Measurements from ENCODE around the gene MSI2.

MSI2 gene

GRCh38 chr17:57416369-57416768 is 160.0 kb downstream of the MSI2 start:
- DNase-seq (ENCODE audit: low spot score) = no peak

DNA sequence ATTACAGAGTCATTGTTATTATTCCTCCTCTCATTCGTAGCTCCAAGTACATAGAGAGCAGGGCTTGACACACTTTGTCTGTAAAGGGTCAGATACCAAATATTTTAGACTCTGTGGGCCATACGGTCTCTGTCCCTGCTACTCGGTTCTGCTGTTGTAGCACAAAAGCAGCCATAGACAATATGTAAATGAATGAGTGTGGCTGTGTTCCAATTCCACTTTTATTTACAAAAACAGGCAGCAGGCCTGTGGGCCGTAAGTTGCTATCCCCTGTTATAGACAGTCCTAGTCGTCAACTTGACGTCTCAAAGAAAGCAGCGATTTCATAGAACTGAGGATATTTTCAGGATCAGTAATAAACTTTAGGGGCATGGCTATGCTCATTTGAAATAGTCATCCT is 161.6 kb downstream of the MSI2 start:
- DNase-seq (ENCODE audit: low spot score) = no peak

GRCh38 chr17:57418463-57419246 is 162.3 kb downstream of the MSI2 start:
- no peak for DNase-seq (ENCODE audit: low spot score)

DNA sequence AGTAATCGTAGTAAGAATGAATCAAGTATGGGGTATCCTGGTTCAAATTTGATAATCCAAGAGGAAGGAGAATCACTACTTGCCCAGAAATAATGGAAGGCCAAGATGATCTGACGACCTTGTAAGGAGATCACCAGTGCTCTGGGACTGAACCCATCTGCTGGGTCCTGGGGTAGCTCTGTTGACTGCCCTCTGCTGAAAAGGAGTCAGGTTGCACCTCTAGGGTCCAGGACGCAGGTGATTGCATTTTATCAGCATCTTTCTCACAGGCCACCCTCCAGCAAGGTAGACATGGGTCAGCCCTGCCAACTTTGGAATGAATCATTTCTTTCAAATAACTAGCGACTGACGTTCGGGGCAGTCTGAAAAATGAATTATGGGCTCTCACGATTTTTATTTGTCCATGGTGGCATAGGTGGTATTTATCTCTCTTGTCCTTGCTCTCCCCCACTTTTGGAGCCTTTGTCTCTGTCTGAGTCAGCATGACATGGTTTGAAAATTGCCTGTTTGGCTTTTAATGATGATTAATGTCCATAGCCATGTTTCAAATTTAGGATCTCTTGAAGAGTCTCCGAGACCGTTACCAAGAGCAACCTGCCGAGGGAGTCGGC is 163.7 kb downstream of the MSI2 start:
- DNase-seq (ENCODE audit: low spot score) = no peak

- DNase-seq (ENCODE audit: low spot score) = no peak
These were observed 164.7 kb downstream of the MSI2 start for GRCh38 chr17:57420734-57421717.

GRCh38 chr17:57422574-57423164 is 166.3 kb downstream of the MSI2 start:
- DNase-seq (ENCODE audit: low spot score) = no peak

DNA sequence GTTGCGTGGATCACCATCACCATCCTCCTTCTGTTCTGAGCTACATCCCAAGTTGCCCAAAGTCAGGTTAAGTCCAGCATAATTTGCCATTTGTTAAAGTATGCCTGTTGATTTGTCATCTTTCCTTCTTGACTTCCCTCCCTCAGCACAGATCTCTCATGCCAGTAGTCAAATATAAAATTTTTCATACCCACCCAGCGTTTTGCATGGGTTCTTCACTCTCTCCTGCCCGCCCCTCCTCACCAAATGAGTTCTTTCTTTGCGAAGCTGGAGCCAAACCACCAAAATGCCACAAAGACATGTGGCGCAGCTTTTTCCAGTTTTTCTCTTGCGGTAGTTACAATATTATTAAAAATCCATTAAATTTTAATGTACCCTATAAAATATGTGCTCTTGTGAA is 167.2 kb downstream of the MSI2 start:
- no peak for DNase-seq (ENCODE audit: low spot score)

DNA sequence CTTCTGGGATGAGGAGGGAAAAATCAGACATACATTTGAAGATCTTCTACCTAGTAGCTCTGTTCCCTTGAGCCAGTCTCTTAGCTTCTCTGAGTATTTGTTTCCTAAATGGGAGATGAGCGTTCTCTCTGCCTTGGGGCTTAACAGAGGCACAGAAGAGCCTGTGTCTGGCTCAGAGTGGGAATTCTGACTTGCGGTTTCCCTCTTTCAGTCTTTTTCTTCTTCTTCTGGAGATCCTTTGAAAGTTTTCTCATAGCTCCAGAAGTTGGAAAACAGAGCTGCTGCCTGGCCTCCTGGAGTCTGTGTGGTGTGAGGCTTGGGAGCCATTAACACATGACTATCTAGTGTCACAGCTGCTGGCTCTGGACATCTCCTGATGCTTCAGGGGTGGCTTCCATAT is 167.9 kb downstream of the MSI2 start:
- no peak for DNase-seq (ENCODE audit: low spot score)

DNA sequence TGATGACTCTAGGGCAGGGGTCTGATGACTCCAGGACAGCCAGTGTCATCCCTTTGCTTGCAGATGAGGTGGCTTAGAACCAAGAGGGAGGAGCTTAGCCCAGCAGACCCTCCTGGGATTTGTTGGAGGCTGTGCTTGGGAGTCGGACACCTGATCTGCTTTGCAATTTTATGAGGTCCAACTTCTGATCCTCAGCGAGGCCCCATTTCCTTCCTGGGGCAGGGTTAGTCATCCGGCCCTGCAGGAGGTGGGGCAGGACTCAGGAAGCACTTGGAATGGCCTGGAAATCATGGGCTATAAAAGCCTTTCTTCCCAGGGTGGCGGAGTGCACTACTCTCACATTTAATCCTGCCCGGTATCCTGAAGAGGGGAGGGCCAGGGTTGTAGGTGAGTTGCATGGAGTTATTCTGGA is 168.5 kb downstream of the MSI2 start:
- DNase-seq (ENCODE audit: low spot score) = peak; percentile 87

DNA sequence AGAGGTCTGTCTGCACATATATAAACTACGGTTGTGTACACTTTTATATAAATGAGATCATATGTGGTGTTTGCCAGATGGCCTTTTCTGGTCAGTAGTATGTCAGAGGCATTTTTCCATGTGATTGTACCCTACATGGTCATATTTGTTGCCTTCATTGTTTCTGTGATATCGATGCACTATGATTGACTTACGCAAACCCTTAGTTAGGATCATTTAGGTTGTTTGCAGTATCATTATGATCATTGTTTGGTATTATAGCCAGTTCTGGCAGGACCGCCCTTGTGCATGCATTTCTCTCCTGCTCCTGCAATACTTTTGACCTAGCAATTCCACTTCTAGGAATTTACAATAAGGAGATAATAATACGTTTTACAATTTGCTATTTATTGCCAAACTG is 169.1 kb downstream of the MSI2 start:
- no peak for DNase-seq (ENCODE audit: low spot score)

DNA sequence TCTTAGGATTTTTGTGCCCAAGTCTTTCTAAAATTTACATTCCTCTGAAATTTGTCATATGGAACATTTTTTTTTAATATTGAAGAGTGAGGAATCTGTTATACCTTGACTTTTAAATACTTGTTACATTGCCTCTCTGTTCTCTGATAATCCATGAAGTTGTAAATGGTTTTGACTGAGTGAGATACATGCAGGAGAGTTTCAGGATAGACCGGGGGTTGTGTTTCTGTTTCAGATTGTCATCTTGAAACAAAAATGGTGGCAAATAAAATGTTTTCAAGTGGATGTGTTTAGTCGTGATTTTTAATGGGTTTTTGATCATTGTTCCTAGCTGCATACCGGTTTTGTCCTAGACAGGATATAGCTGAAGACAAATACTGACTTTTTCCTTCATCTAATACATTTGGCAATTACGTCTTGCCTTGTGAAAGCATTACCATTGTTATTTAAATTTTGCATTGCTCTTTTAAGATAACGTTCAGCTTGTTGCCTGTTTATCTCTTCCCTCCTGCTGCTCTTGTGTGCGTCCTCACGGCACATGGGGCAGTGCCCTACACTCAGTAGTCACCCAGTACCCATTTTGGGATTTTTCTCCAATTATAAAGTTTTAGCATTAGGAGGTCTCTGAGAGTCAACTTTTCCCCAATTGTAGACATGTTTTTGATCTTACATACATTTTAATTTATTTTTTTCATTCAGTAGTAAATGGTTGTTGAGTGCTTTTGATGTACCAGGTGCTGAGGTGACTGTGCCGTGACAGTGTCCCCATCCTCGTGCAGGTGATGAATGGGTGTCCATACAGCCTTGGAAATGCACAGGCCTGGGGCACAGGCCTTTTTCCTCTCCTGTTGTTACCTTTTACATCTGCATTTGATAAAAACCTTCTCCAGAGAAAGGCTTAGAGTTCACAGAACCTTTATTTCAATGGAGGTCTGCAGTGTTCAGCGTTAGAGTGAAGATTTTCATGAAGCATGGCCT is 169.9 kb downstream of the MSI2 start:
- no peak for DNase-seq (ENCODE audit: low spot score)

- DNase-seq (ENCODE audit: low spot score) = no peak
These were observed 173.6 kb downstream of the MSI2 start for GRCh38 chr17:57429966-57430365.

- no peak for DNase-seq (ENCODE audit: low spot score)
These were observed 175.1 kb downstream of the MSI2 start for GRCh38 chr17:57431415-57431814.

GRCh38 chr17:57432507-57433277 is 176.4 kb downstream of the MSI2 start:
- DNase-seq (ENCODE audit: low spot score) = no peak

DNA sequence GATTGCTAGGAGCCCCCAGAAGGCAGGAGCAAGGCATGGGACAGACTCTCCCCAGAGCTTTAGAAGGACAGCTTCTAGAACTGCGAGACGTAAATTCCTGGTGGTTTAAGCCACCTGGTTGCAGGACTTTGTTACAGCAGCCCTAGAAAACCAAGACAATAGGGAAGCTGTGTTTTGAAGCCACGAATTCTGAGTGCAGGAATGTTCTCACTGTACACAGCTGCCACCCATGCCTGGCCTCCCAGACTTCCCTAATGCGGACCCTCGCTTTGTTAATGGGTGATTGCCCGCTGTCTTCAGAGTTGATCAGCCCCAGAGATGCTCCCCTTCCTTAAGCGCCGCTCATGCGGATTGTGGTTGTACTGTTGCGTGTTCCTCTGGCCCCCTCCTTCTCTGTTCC is 177.1 kb downstream of the MSI2 start:
- DNase-seq (ENCODE audit: low spot score) = no peak

DNA sequence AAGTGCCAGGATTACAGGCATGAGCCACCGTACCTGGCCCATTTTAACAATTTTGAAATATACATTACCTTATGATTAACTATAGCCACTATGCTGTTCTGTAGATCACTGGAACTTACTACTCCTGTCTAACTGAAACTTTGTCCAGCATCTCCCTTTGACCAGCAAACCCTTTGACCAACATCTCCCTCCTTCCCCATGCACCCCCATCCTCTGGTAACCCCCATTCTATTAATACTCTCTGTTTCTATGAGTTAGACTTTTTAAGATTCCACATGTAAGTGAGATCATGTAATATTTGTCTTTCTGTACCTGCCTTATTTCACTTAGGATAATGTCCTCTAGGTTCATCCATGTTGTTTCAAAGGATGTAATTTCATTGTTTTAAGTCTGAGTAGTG is 178.0 kb downstream of the MSI2 start:
- no peak for DNase-seq (ENCODE audit: low spot score)

DNA sequence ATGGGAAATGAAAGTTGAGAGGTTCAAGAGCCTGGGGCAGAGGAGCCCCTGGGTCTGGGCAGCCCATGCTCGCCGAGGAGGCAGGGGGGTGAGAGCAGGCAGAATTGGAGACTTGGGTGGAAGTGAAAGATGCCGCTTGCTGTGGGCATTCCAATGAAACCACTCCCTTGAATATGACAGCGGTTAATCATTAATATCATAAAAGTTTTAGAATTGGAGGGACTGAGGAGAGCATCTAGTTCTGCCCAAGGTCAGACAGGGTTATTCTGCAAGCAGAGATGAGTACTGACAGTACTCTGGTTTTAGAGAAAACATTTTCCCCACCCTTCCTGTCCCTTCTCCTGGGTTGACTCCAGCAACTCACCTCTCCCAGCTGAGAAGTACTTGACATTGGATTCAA is 180.2 kb downstream of the MSI2 start:
- peak; percentile 66 for DNase-seq (ENCODE audit: low spot score)

- no peak for DNase-seq (ENCODE audit: low spot score)
These were observed 181.9 kb downstream of the MSI2 start for GRCh38 chr17:57438066-57438731.

GRCh38 chr17:57439651-57440050 is 183.3 kb downstream of the MSI2 start:
- DNase-seq (ENCODE audit: low spot score) = no peak
